NCI-H2227 treated with DMSO at 0.1 percent for 48 hours (cell line): ENCODE results near the gene TMEM203.
"Not testable (repeated sequence)": the region's sequence is repeated elsewhere in the genome, so short reads cannot be mapped to it uniquely, and the experiment has no call there.

Experiments
- DNase-seq: peaks from one replicate; lab custom pipeline; 2025; lab: John Stamatoyannopoulos, UW

TMEM203 gene

DNA sequence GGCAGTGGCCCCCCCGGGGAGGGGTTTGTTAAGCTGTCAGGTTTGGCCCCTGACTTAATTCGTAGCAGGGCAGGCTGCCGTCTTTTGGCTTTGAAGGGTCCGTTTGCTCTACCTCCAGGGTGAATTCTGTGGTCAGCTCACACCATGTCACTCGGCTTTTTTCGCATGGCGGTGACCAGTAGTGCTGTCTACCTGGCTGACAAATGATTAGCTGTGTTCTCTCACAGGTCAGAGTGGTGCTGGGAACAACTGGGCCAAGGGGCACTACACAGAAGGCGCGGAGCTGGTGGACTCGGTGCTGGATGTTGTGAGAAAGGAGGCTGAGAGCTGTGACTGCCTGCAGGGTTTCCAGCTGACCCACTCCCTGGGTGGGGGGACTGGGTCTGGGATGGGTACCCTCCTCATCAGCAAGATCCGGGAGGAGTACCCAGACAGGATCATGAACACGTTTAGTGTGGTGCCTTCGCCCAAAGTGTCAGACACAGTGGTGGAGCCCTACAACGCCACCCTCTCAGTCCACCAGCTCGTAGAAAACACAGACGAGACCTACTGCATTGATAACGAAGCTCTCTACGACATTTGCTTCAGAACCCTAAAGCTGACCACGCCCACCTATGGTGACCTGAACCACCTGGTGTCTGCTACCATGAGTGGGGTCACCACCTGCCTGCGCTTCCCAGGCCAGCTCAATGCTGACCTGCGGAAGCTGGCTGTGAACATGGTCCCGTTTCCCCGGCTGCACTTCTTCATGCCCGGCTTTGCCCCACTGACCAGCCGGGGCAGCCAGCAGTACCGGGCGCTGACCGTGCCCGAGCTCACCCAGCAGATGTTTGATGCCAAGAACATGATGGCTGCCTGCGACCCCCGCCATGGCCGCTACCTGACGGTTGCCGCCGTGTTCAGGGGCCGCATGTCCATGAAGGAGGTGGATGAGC, 37.1 kb upstream of the TMEM203 start:
- no peak for DNase-seq

DNA sequence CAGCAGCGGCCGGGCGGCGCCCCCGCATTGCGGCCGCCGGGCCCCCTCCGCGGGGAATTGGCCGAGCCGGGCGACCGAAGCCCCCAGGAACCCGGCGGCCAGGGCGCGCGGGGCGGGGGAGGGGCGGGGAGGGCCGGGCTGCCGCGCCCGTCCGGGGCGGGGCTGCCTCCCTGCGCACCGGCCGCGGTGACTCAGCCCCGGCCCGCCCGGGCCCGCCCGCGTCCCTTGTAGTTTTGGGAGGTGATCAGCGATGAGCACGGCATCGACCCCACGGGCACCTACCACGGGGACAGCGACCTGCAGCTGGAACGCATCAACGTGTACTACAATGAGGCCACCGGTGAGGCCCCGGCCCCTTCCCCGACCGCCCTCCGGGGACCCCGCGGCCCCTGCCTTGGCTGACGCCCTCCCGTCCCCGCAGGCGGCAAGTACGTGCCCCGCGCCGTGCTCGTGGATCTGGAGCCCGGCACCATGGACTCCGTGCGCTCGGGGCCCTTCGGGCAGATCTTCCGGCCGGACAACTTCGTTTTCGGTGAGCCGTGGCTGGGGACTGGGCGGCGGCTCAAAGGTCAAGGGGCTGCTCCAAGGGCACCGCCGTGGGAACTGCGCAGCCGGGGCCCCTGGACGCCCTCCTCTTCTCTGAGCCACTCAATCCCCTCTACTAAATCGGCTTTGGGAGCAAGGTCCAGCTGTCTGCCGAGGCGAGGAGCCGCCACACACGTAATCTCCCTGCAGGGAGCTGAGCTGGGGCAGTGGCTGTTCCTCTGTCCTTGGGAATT, 36.2 kb upstream of the TMEM203 start:
- DNase-seq, result no peak

- peak; percentile 98 for DNase-seq
Measured at GRCh38 chr9:137240841-137241489, 35.5 kb upstream of the TMEM203 start, which contains the start of gene TUBB4B. TUBB4B (plus strand) TSS chr9:137241287; CDS start chr9:137241361, 74 bp downstream.

DNA sequence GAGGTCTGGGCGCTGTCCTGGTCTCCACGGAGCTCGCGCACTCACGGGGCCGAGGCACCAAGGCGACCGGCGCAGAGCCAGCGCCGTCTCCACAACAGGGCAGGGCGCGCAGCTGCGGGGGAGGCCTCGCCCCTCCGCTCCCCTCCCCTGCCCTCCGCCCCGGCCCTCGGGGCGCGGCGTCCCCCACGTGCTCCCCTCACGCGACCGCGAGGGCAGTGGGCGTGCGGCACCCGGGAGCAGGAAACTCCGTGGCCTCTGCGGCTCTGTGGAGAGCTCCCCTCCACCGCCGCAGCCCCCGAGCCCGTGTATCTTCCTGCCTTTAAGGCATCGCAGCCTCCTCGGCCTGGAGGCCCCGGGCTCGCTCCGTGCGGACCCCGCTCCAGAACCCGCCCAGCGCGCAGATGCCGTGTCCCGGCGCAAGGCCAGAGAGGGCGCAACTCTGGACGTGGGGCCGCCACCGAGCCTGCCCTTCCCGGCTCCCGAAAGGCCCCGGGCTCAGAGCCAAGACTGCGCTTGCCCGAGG, 34.9 kb upstream of the TMEM203 start:
- no peak for DNase-seq

- not testable (repeated sequence) for DNase-seq
Measured at GRCh38 chr9:137239541-137240200, 34.2 kb upstream of the TMEM203 start.

- DNase-seq, result no peak
Measured at GRCh38 chr9:137237759-137238726, 32.6 kb upstream of the TMEM203 start.

GRCh38 chr9:137236936-137237421, 31.5 kb upstream of the TMEM203 start:
- no peak for DNase-seq

GRCh38 chr9:137236238-137236935, 30.9 kb upstream of the TMEM203 start:
- DNase-seq, result peak; percentile 60

- no peak for DNase-seq
Measured at GRCh38 chr9:137235424-137236237, 30.2 kb upstream of the TMEM203 start.

GRCh38 chr9:137234758-137235423, 29.4 kb upstream of the TMEM203 start:
- no peak for DNase-seq

DNA sequence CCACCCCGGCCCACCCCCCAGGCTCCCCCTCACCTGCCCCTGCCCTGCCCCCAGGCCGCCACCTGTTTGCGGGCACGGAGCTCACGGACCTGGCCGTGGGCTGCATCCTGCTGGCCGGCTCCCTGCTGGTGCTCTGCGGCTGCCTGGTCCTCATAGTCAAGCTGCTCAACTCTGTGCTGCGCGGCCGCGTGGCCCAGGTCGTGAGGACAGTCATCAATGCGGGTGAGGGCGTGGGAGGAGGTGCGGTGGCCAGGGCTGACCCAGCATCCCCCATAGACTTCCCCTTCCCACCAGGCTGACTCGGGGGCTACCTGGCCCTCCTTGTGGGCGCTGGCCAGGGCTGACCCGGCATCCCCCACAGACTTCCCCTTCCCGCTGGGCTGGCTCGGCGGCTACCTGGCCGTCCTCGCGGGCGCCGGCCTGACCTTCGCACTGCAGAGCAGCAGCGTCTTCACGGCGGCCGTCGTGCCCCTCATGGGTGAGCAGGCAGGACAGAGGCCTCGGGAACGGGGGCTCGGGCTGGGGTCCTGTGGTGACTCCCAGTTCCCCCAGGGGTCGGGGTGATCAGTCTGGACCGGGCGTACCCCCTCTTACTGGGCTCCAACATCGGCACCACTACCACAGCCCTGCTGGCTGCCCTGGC, 28.7 kb upstream of the TMEM203 start:
- DNase-seq, result no peak

DNA sequence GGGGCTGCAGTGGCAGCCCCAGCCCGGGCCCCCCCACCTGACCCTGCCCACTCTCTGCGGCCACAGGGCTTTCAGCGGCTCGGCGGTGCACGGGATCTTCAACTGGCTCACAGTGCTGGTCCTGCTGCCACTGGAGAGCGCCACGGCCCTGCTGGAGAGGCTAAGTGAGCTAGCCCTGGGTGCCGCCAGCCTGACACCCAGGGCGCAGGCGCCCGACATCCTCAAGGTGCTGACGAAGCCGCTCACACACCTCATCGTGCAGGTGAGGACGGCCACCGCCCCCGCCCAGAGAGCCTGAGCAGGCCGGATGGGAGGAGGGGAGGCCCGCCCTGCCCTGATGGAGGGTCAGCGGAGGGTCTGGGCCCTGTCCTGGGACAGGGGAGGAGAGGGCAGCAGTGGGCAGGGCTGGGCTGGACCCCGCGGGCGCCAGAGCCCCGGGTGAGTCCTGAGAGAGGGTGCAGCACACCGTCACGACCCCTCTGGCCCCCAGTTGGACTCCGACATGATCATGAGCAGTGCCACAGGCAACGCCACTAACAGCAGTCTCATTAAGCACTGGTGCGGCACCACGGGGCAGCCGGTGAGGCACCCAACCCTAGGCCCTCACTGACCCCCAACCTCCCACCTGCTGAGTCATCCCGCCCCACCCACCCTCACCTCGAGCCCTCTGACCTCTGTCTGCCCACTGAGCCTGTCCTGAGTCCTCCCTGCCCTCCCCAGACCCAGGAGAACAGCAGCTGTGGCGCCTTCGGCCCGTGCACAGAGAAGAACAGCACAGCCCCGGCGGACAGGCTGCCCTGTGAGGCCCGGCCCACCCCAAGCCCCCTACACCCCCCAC, 27.9 kb upstream of the TMEM203 start:
- no peak for DNase-seq

DNA sequence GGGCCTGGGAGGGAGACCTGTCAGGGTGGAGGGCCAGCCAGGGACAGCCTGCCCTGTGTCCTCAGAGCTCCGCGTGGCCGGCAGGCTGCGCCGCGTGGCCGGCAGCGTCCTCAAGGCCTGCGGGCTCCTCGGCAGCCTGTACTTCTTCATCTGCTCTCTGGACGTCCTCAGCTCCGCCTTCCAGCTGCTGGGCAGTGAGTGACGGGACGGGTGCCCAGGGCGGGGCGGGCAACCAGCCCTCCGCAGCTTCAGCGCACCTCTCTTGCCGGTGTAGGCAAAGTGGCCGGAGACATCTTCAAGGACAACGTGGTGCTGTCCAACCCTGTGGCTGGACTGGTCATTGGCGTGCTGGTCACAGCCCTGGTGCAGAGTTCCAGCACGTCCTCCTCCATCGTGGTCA, 27.1 kb upstream of the TMEM203 start:
- DNase-seq, result no peak

DNA sequence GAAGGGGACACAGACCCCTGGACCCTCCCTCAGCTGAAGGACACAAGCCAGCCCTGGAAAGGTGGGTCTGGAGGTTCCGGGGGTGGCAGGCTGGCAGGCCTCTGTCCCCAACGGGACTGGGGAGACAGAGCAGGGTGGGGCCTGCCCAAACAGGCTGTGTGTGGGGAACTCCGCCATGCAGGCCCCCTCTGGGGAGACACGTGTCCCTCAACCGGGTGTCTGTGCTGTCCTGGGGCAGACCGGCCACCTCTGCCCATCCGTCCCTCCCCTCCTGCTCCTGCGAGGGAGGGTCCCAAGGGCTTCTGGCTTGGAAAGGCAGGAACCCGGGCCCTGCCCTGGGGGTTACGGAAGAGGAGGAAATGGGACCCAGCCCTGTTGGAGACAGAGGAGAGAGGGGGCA, 26.7 kb upstream of the TMEM203 start:
- DNase-seq, result no peak

GRCh38 chr9:137231372-137232039, 26.1 kb upstream of the TMEM203 start:
- no peak for DNase-seq

GRCh38 chr9:137230705-137231371, 25.4 kb upstream of the TMEM203 start, which contains the start of gene SLC34A3:
SLC34A3 (plus strand) TSS chr9:137230901; CDS start chr9:137231703, 802 bp downstream.
- no peak for DNase-seq
